ENCODE data around the gene HS6ST3. TPM values are rescaled to one million over a fixed set of nuclear protein-coding genes. Genes with fewer than 3 reads are reported as not detected.

HS6ST3 gene
- total and polyA plus RNA-seq, 5 donors from 2014 or later = not detected

- H3K4me3 ChIP-seq (ENCODE audit: low read depth, low read length) = no peak overlapping the region
- H3K4me1 ChIP-seq (ENCODE audit: control insufficient read depth, insufficient read depth, low read length, poor library complexity, severe bottlenecking) = no peaks in the 10 kb centered on the region
- ATAC-seq (ENCODE audit: low read depth in 2 of 2) (no peak), DNase-seq (no peak)
- no peaks in the 10 kb centered on the region for H3K9me3 ChIP-seq (ENCODE audit: control insufficient read depth in 2 of 2, low read length in 2 of 2)
- H3K27me3 Mint-ChIP-seq = no peaks in the 10 kb centered on the region
- H3K36me3 ChIP-seq (ENCODE audit: control insufficient read depth, insufficient read depth, low read length) = no peaks in the 10 kb centered on the region
- no peak overlapping the region for H3K27ac ChIP-seq (ENCODE audit: insufficient read depth, low read length, poor library complexity, severe bottlenecking)
- H3K27me3 ChIP-seq (ENCODE audit: control insufficient read depth, insufficient read depth, low read length) = no peaks in the 10 kb centered on the region
- H3K4me1 Mint-ChIP-seq = no peaks in the 10 kb centered on the region
- H3K4me3 Mint-ChIP-seq = no peak overlapping the region
- H3K27ac Mint-ChIP-seq = no peak overlapping the region
- H3K9me3 Mint-ChIP-seq = peaks cover 0 to 4% (median 0%) of the 10 kb centered on the region in 7 donors
- no peaks in the 10 kb centered on the region for H3K36me3 Mint-ChIP-seq
Measured at GRCh38 chr13:96243376-96243775, 153.5 kb downstream of the HS6ST3 start.

DNA sequence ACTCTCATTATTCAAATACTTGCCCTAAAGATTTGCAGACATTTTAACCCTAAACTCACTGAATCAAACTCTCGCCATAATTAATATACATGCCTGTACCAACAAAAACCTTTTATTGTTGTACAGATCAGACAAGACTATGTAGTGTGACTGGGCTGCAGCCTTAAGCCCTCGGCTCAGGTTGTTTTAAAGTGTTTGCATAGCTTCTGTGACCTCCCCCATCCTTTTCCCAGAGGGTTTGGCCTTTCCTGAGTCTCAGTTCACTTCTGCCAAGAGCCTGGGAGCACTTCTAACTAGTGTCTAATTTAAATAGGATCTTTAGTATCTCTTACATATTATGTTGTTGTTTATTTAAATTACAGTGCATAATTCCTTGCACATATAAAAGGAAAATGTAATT lies 158.2 kb downstream of the HS6ST3 start:
- Mint-ChIP-seq H3K27me3 (no peaks in the 10 kb centered on the region), H3K9me3 (peaks cover 0 to 7% (median 2%) of the 10 kb centered on the region in 7 donors), H3K4me3 (no peak overlapping the region), H3K36me3 (no peaks in the 10 kb centered on the region), H3K27ac (no peak overlapping the region), H3K4me1 (no peaks in the 10 kb centered on the region)
- H3K36me3 ChIP-seq (ENCODE audit: control insufficient read depth, insufficient read depth, low read length) = no peaks in the 10 kb centered on the region
- H3K9me3 ChIP-seq (ENCODE audit: control insufficient read depth in 2 of 2, low read length in 2 of 2) = no peaks in the 10 kb centered on the region
- no peaks in the 10 kb centered on the region for H3K4me1 ChIP-seq (ENCODE audit: control insufficient read depth, insufficient read depth, low read length, poor library complexity, severe bottlenecking)
- H3K4me3 ChIP-seq (ENCODE audit: low read depth, low read length) = no peak overlapping the region
- no peaks in the 10 kb centered on the region for H3K27me3 ChIP-seq (ENCODE audit: control insufficient read depth, insufficient read depth, low read length)
- ATAC-seq (ENCODE audit: low read depth in 2 of 2) (no peak), DNase-seq (no peak)
- H3K27ac ChIP-seq (ENCODE audit: insufficient read depth, low read length, poor library complexity, severe bottlenecking) = no peak overlapping the region

DNA sequence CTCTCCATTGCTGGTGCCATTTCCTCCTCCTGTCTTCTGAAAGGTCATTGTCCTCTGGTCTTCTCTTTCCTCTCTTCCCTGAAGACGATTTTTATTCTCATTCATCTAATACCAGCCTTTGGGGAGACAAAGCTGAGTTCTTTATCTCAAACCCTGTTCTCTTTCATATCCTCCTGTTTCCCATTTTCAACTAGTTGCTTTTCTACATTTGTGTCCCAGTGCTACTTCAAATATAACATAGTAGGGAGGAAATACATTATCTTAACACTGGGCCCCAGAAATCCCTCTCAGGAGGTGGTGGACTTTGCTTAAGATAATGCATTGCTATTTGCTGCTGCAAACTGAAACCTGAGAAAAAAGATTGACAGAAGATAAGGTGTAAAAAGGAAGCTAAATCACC lies 159.1 kb downstream of the HS6ST3 start:
- Histone ChIP-seq H3K36me3 (ENCODE audit: control insufficient read depth, insufficient read depth, low read length) (no peaks in the 10 kb centered on the region), H3K4me1 (ENCODE audit: control insufficient read depth, insufficient read depth, low read length, poor library complexity, severe bottlenecking) (no peaks in the 10 kb centered on the region), H3K9me3 (ENCODE audit: control insufficient read depth in 2 of 2, low read length in 2 of 2) (no peaks in the 10 kb centered on the region), H3K27ac (ENCODE audit: insufficient read depth, low read length, poor library complexity, severe bottlenecking) (no peak overlapping the region), H3K27me3 (ENCODE audit: control insufficient read depth, insufficient read depth, low read length) (no peaks in the 10 kb centered on the region), H3K4me3 (ENCODE audit: low read depth, low read length) (no peak overlapping the region)
- ATAC-seq (ENCODE audit: low read depth in 2 of 2) (no peak), DNase-seq (no peak)
- no peak overlapping the region for H3K4me3 Mint-ChIP-seq
- no peaks in the 10 kb centered on the region for H3K4me1 Mint-ChIP-seq
- peaks cover 0 to 9% (median 4%) of the 10 kb centered on the region in 7 donors for H3K9me3 Mint-ChIP-seq
- H3K27me3 Mint-ChIP-seq = no peaks in the 10 kb centered on the region
- no peak overlapping the region for H3K27ac Mint-ChIP-seq
- no peaks in the 10 kb centered on the region for H3K36me3 Mint-ChIP-seq

- no peak overlapping the region for H3K4me3 ChIP-seq (ENCODE audit: low read depth, low read length)
- H3K27me3 Mint-ChIP-seq = no peaks in the 10 kb centered on the region
- no peaks in the 10 kb centered on the region for H3K4me1 ChIP-seq (ENCODE audit: control insufficient read depth, insufficient read depth, low read length, poor library complexity, severe bottlenecking)
- H3K36me3 Mint-ChIP-seq = no peaks in the 10 kb centered on the region
- no peak overlapping the region for H3K4me3 Mint-ChIP-seq
- no peaks in the 10 kb centered on the region for H3K9me3 ChIP-seq (ENCODE audit: control insufficient read depth in 2 of 2, low read length in 2 of 2)
- H3K4me1 Mint-ChIP-seq = no peaks in the 10 kb centered on the region
- peaks cover 0 to 11% (median 5%) of the 10 kb centered on the region in 7 donors for H3K9me3 Mint-ChIP-seq
- no peak for DNase-seq
- no peak overlapping the region for H3K27ac ChIP-seq (ENCODE audit: insufficient read depth, low read length, poor library complexity, severe bottlenecking)
- no peaks in the 10 kb centered on the region for H3K36me3 ChIP-seq (ENCODE audit: control insufficient read depth, insufficient read depth, low read length)
- no peak overlapping the region for H3K27ac Mint-ChIP-seq
- ATAC-seq (ENCODE audit: low read depth in 2 of 2) = no peak
- no peaks in the 10 kb centered on the region for H3K27me3 ChIP-seq (ENCODE audit: control insufficient read depth, insufficient read depth, low read length)
Measured at GRCh38 chr13:96252903-96253302, 163.0 kb downstream of the HS6ST3 start.

DNA sequence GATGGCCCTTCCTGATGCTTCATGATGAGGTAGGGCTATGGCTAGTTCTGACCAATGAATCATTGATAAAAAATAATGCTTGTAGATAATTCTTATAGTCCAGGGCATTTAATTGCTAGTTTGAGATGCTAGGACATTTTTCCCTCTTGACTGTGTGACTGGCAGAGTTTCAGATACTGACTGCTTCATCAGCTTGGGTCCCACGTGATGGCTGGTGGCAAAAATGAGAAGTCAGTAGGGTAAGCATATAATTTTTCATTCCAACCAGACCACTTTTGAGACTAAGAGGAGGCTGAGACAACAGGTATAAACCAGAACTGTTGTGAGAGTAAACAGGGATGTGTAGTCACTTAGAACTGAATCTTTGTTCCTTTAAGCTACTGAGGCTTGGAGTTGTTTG lies 183.3 kb downstream of the HS6ST3 start:
- no peaks in the 10 kb centered on the region for H3K27me3 ChIP-seq (ENCODE audit: control insufficient read depth, insufficient read depth, low read length)
- Mint-ChIP-seq H3K4me3 (no peak overlapping the region), H3K36me3 (no peaks in the 10 kb centered on the region), H3K27me3 (no peaks in the 10 kb centered on the region), H3K9me3 (peaks cover 0 to 4% (median 2%) of the 10 kb centered on the region in 7 donors), H3K4me1 (no peaks in the 10 kb centered on the region), H3K27ac (no peak overlapping the region)
- DNase-seq (no peak), ATAC-seq (ENCODE audit: low read depth in 2 of 2) (no peak)
- no peaks in the 10 kb centered on the region for H3K4me1 ChIP-seq (ENCODE audit: control insufficient read depth, insufficient read depth, low read length, poor library complexity, severe bottlenecking)
- no peaks in the 10 kb centered on the region for H3K9me3 ChIP-seq (ENCODE audit: control insufficient read depth in 2 of 2, low read length in 2 of 2)
- no peak overlapping the region for H3K4me3 ChIP-seq (ENCODE audit: low read depth, low read length)
- H3K36me3 ChIP-seq (ENCODE audit: control insufficient read depth, insufficient read depth, low read length) = no peaks in the 10 kb centered on the region
- H3K27ac ChIP-seq (ENCODE audit: insufficient read depth, low read length, poor library complexity, severe bottlenecking) = no peak overlapping the region

GRCh38 chr13:96274046-96274445 lies 184.1 kb downstream of the HS6ST3 start:
- Histone ChIP-seq H3K27me3 (ENCODE audit: control insufficient read depth, insufficient read depth, low read length) (no peaks in the 10 kb centered on the region), H3K9me3 (ENCODE audit: control insufficient read depth in 2 of 2, low read length in 2 of 2) (no peaks in the 10 kb centered on the region), H3K4me3 (ENCODE audit: low read depth, low read length) (no peak overlapping the region), H3K4me1 (ENCODE audit: control insufficient read depth, insufficient read depth, low read length, poor library complexity, severe bottlenecking) (no peaks in the 10 kb centered on the region), H3K27ac (ENCODE audit: insufficient read depth, low read length, poor library complexity, severe bottlenecking) (no peak overlapping the region), H3K36me3 (ENCODE audit: control insufficient read depth, insufficient read depth, low read length) (no peaks in the 10 kb centered on the region)
- DNase-seq = no peak
- H3K27me3 Mint-ChIP-seq = no peaks in the 10 kb centered on the region
- no peak overlapping the region for H3K4me3 Mint-ChIP-seq
- peaks cover 0 to 3% (median 1%) of the 10 kb centered on the region in 7 donors for H3K9me3 Mint-ChIP-seq
- H3K27ac Mint-ChIP-seq = no peak overlapping the region
- no peaks in the 10 kb centered on the region for H3K4me1 Mint-ChIP-seq
- H3K36me3 Mint-ChIP-seq = no peaks in the 10 kb centered on the region
- ATAC-seq (ENCODE audit: low read depth in 2 of 2) = no peak

DNA sequence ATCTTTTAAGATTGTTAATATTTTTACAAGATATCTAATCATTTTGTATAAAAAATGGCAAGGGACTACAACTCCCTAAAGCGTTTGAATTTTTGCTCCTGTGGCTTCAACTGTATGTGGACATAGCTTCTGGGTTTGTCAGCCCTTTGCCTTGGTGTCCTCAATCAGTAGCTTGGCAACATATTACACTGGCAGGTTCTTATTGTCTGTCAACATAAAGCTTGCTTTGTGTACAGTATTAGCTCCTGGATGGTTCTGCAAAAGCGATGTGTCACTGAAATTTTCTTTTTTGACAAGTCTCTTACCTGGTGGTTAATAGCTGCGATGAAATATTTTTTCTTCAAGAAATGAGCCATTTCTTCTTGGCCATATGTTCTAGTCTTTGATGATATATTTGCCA lies 190.0 kb downstream of the HS6ST3 start:
- DNase-seq (no peak), ATAC-seq (ENCODE audit: low read depth in 2 of 2) (no peak)
- Histone ChIP-seq H3K4me3 (ENCODE audit: low read depth, low read length) (no peak overlapping the region), H3K36me3 (ENCODE audit: control insufficient read depth, insufficient read depth, low read length) (no peaks in the 10 kb centered on the region), H3K27me3 (ENCODE audit: control insufficient read depth, insufficient read depth, low read length) (no peaks in the 10 kb centered on the region), H3K4me1 (ENCODE audit: control insufficient read depth, insufficient read depth, low read length, poor library complexity, severe bottlenecking) (no peaks in the 10 kb centered on the region), H3K9me3 (ENCODE audit: control insufficient read depth in 2 of 2, low read length in 2 of 2) (no peaks in the 10 kb centered on the region), H3K27ac (ENCODE audit: insufficient read depth, low read length, poor library complexity, severe bottlenecking) (no peak overlapping the region)
- Mint-ChIP-seq H3K4me1 (no peaks in the 10 kb centered on the region), H3K27me3 (peaks cover 4% of the 10 kb centered on the region), H3K36me3 (no peaks in the 10 kb centered on the region), H3K27ac (no peak overlapping the region), H3K4me3 (no peak overlapping the region), H3K9me3 (peaks cover 0 to 8% (median 2%) of the 10 kb centered on the region in 7 donors)

DNA sequence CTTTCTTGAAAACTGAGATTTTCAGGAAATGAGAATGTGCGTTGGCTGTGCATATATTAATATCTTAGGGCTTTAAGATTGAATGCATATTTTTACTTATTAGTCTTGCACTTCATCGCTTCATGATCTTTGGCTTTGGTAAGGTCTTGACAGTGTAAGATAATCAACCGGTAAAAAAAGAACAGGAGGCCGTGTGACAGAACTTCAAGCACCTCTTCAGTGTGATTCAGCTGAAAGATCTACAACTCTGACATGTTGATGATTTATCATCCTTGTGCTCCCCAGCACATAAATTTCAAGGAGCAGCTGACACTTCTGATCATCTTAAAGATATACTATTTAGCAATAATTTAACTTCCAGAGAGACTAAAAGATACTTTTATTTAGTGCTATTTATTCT lies 195.1 kb downstream of the HS6ST3 start:
- no peak overlapping the region for H3K27ac Mint-ChIP-seq

More for the DNA sequence above, 195.1 kb downstream of the HS6ST3 start:
- no peak for ATAC-seq (ENCODE audit: low read depth in 2 of 2)
- no peaks in the 10 kb centered on the region for H3K9me3 ChIP-seq (ENCODE audit: control insufficient read depth in 2 of 2, low read length in 2 of 2)
- H3K27me3 Mint-ChIP-seq = peaks cover 4% of the 10 kb centered on the region
- no peaks in the 10 kb centered on the region for H3K4me1 Mint-ChIP-seq
- H3K36me3 Mint-ChIP-seq = no peaks in the 10 kb centered on the region
- no peak overlapping the region for H3K4me3 Mint-ChIP-seq
- H3K27ac ChIP-seq (ENCODE audit: insufficient read depth, low read length, poor library complexity, severe bottlenecking) = no peak overlapping the region
- peaks cover 0 to 10% (median 2%) of the 10 kb centered on the region in 7 donors for H3K9me3 Mint-ChIP-seq
- no peaks in the 10 kb centered on the region for H3K4me1 ChIP-seq (ENCODE audit: control insufficient read depth, insufficient read depth, low read length, poor library complexity, severe bottlenecking)
- H3K4me3 ChIP-seq (ENCODE audit: low read depth, low read length) = no peak overlapping the region
- no peak for DNase-seq
- H3K27me3 ChIP-seq (ENCODE audit: control insufficient read depth, insufficient read depth, low read length) = no peaks in the 10 kb centered on the region
- H3K36me3 ChIP-seq (ENCODE audit: control insufficient read depth, insufficient read depth, low read length) = no peaks in the 10 kb centered on the region
